Measurements from ENCODE around the gene CNEP1R1. TPM values are rescaled to one million over a fixed set of nuclear protein-coding genes. Genes with fewer than 3 reads are reported as not detected.

Gene CNEP1R1, protein sequence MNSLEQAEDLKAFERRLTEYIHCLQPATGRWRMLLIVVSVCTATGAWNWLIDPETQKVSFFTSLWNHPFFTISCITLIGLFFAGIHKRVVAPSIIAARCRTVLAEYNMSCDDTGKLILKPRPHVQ
- 25.6 TPM for total RNA-seq
- long read RNA-seq, transcript CNEP1R1-202 (6 exons, 2,117 nt) = major isoform, 41 of 77 reads
- long read RNA-seq, transcript CNEP1R1-203 (7 exons, 2,965 nt) = minor isoform, 23 of 77 reads
- long read RNA-seq, partial matches to known transcripts = 3 of 77 reads
- long read RNA-seq, other reads (novel, unspliced or antisense) = 6 of 77 reads

DNA sequence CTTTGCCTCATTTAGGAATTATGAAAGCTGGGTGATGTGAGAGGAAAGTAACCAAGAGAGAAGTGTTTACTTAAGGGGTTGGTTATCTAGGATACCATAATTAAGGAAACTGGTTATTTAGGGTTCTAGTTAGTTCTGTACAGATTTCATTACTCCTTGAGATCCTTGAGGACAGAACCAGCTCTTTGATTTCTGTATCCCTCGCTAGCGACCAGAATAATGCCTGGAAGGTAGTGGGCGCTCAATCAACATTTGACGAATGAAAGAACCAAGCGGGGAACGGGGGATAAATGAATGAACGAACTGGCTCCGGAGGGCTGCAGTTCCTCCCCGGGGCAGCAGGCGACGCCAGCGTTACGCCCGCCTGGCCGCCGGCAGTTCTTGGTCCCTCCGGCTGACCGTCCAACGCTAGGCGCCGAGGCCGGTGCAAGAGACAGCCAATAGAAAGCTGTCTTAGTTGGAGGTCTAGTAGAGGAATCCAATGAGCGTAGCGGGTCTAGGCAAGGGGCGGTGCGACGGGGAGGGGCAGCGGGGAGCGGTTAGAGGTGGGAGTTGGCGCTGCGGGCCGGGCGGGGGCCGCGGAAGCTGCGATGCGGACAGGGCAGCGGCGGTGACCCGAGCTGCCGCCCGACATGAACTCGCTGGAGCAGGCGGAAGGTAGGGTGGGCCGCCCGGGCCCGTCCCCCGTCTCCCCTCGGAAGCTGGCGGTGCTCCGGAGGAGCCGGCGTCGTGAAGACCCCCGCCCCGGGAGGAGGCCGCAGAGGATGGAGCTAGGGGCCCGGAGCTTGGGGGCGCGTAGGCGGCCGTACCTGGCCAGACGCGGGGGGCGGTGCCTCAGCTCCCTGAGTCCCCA is at the start of gene CNEP1R1:
Gene CNEP1R1, plus strand, starts transcription at position 542 of the 853 bp plus-strand sequence. Its CDS starts 91 bp downstream, at position 633.
- H3K27me3 ChIP-seq (ENCODE audit: low read depth) = no peaks in the 10 kb centered on the region
- peak; percentile 100 for ATAC-seq
- H3K9me3 ChIP-seq = no peaks in the 10 kb centered on the region
- intact Hi-C loops (cut with DNase I) = loop anchor here (10.0 kb wide), 1 partner anchor 180 kb away; no protein-coding TSS in a partner anchor
- H3K4me1 ChIP-seq = peaks cover 31% of the 10 kb centered on the region
- peak within 1 kb of the TSS; percentile 90 for H3K27ac ChIP-seq
- peaks cover 10% of the 10 kb centered on the region for H3K36me3 ChIP-seq
- TF ChIP-seq, protein P1, sequence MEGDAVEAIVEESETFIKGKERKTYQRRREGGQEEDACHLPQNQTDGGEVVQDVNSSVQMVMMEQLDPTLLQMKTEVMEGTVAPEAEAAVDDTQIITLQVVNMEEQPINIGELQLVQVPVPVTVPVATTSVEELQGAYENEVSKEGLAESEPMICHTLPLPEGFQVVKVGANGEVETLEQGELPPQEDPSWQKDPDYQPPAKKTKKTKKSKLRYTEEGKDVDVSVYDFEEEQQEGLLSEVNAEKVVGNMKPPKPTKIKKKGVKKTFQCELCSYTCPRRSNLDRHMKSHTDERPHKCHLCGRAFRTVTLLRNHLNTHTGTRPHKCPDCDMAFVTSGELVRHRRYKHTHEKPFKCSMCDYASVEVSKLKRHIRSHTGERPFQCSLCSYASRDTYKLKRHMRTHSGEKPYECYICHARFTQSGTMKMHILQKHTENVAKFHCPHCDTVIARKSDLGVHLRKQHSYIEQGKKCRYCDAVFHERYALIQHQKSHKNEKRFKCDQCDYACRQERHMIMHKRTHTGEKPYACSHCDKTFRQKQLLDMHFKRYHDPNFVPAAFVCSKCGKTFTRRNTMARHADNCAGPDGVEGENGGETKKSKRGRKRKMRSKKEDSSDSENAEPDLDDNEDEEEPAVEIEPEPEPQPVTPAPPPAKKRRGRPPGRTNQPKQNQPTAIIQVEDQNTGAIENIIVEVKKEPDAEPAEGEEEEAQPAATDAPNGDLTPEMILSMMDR (IDR thresholded peaks at IDR 0.05) = peak; percentile 99
- H3K4me3 ChIP-seq = peak within 1 kb of the TSS; percentile 98
- DNase-seq = peak; percentile 94

DNA sequence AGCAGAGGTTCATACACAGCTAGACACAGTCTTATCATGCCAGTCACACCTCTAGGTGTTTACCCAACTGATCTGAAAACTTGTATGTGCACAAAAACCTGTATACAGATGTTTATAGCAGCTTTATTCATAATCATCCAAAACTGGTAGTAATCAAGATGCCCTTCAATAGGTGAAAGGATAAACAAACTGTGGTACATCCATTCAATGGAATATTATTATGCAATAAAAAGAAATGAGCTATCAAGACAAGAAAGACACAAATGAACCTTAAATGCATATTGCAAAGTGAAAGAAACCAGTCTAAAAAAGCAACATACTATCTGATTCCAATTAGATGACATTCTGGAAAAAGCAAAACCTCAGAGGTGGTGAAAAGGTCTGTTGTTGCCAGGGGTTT is 47.6 kb upstream of the CNEP1R1 start:
- intact Hi-C loops (cut with DNase I) = no loop called here

DNA sequence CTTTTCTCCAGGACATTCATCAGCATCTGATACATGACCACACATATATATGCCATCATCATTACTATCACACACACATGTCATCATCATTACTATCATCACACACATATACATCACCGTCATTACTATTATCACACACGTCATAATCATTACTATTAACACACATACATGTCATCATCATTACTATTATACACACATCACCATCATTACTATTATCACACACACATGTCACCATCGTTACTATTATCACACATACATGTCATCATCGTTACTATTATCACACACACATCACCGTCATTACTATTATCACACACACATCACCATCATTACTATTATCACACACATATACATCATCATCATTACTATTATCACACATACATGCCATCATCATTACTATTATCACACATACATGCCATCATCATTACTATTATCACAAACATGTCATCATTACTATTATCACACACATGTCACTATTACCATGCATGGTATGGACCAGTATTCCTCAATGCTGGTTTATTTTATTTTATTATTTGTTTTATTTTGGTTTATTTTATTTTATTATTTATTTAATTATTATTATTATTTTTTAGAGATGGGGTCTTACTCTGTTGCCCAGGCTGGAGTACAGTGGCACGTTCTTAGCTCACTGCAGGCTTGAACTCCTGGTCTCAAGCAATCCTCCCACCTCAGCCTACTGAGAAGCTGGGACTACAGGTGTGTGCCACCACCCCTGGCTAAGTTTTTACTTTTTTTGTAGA is 46.3 kb upstream of the CNEP1R1 start:
- intact Hi-C loops (cut with DNase I) = no loop called here
- DNase-seq = no peak
- ATAC-seq = no peak

More for the DNA sequence above, 47.6 kb upstream of the CNEP1R1 start:
- no peaks in the 10 kb centered on the region for H3K9me3 ChIP-seq
- H3K4me1 ChIP-seq = no peaks in the 10 kb centered on the region
- DNase-seq = no peak
- TF ChIP-seq, protein P1 (IDR thresholded peaks at IDR 0.05) = no peak
- no peak for ATAC-seq
- no peak overlapping the region for H3K4me3 ChIP-seq
- no peak overlapping the region for H3K27ac ChIP-seq
- H3K36me3 ChIP-seq = no peaks in the 10 kb centered on the region
- H3K27me3 ChIP-seq (ENCODE audit: low read depth) = no peaks in the 10 kb centered on the region

DNA sequence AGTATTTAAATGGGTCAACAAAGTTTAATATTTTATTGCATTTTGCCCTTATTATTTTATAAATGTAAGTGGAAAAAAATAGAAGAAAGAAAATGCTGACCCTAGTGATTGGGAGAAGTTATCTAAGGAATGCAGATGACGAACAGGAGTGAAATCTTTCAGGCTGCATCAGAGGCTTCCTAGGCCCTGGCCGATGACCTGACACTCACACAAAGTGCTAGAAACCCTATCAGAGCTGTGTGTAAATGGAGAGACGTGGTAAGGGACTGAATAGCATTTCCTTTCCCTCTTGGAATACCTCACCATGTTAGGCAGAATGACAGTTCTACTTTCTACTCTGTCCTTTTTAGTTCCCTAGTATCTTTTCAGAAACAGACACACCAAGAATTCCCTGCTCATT is 44.9 kb upstream of the CNEP1R1 start:
- Histone ChIP-seq H3K9me3 (no peaks in the 10 kb centered on the region), H3K27ac (no peak overlapping the region), H3K4me3 (no peak overlapping the region), H3K27me3 (ENCODE audit: low read depth) (no peaks in the 10 kb centered on the region), H3K36me3 (no peaks in the 10 kb centered on the region), H3K4me1 (no peaks in the 10 kb centered on the region)
- intact Hi-C loops (cut with DNase I) = no loop called here
- TF ChIP-seq, protein P1 (IDR thresholded peaks at IDR 0.05) = no peak
- ATAC-seq = no peak
- DNase-seq = no peak

More for the DNA sequence above, 46.3 kb upstream of the CNEP1R1 start:
- H3K4me3 ChIP-seq = no peak overlapping the region
- no peak overlapping the region for H3K27ac ChIP-seq
- TF ChIP-seq, protein P1 (IDR thresholded peaks at IDR 0.05) = no peak
- no peaks in the 10 kb centered on the region for H3K27me3 ChIP-seq (ENCODE audit: low read depth)
- H3K9me3 ChIP-seq = no peaks in the 10 kb centered on the region
- no peaks in the 10 kb centered on the region for H3K36me3 ChIP-seq
- no peaks in the 10 kb centered on the region for H3K4me1 ChIP-seq

Data from lower lobe of right lung (tissue), 2 donors.